HFFc6 (cell line): ENCODE results near the gene CFAP92. TPM values are rescaled to one million over a fixed set of nuclear protein-coding genes. Genes with fewer than 3 reads are reported as not detected.
"Not testable (repeated sequence)": the region's sequence is repeated elsewhere in the genome, so short reads cannot be mapped to it uniquely, and the experiment has no call there.

ENCODE experiments used
- DNase-seq: peaks from one replicate; pipeline ENCODE4 v3.0.0-alpha.2; 2018
- H3K27ac Mint-ChIP-seq: 2 replicates; pipeline ENCODE4 v1.8.0; 2020; ENCODE audit warnings: mild to moderate bottlenecking, mixed read lengths
- H3K27me3 Mint-ChIP-seq: 2 replicates; pipeline ENCODE4 v1.8.0; 2021; ENCODE audit warnings: mild to moderate bottlenecking, moderate library complexity, mixed read lengths; ENCODE audit not compliant: insufficient read depth
- H3K36me3 Mint-ChIP-seq: 2 replicates; pipeline ENCODE4 v1.8.0; 2021; ENCODE audit warnings: low read depth, mixed read lengths
- H3K4me1 Mint-ChIP-seq: 2 replicates; pipeline ENCODE4 v1.8.0; 2020; ENCODE audit warnings: low read depth, mixed read lengths
- H3K4me3 Mint-ChIP-seq: 2 replicates; pipeline ENCODE4 v1.8.0; 2020; ENCODE audit warnings: mild to moderate bottlenecking, moderate library complexity, mixed read lengths
- H3K9me3 Mint-ChIP-seq: 2 replicates; pipeline ENCODE4 v1.8.0; 2020; ENCODE audit warnings: mild to moderate bottlenecking, mixed read lengths
- CTCF ChIP-seq: fragments of 200-600 bp; sonication (generic); IDR thresholded peaks from 2 replicates; pipeline ENCODE4 v1.5.0; 2021; ENCODE audit warnings: antibody characterized with exemption, mild to moderate bottlenecking
- total RNA-seq, 6 experiments: library from RNA; stranded (reverse); fragmentation: NEBNext Ultra II Directional; extraction: Animal tissue kit (Norgen Biotek cat#: 25700); gene quantifications; 2 replicates in 1 of 6; 3 replicates in 5 of 6; pipeline ENCODE4 v1.2.3, GENCODE V29; 2021

The CFAP92 gene
- total RNA-seq, 6 experiments from 2014 or later: not detected

GRCh38 chr3:128895843-128896697 lies 97.8 kb downstream of the CFAP92 start:
- TF ChIP-seq CTCF: no peak
- Mint-ChIP-seq H3K36me3 (peaks cover 38% of the 10 kb centered on the region), H3K27ac (no peak overlapping the region), H3K4me1 (no peaks in the 10 kb centered on the region), H3K27me3 (peaks cover 2% of the 10 kb centered on the region; the same call in 1 of the 2 replicates), H3K9me3 (no peaks in the 10 kb centered on the region), H3K4me3 (no peak overlapping the region)
- DNase-seq: no peak

GRCh38 chr3:128889139-128889894 lies 104.6 kb downstream of the CFAP92 start:
- H3K9me3 Mint-ChIP-seq: no peaks in the 10 kb centered on the region
- H3K36me3 Mint-ChIP-seq: peaks cover 9% of the 10 kb centered on the region
- DNase-seq: no peak
- no peak overlapping the region for H3K27ac Mint-ChIP-seq
- H3K27me3 Mint-ChIP-seq: peaks cover 2% of the 10 kb centered on the region; the same call in 1 of the 2 replicates
- H3K4me3 Mint-ChIP-seq: no peak overlapping the region
- TF ChIP-seq CTCF: no peak
- no peaks in the 10 kb centered on the region for H3K4me1 Mint-ChIP-seq

GRCh38 chr3:128884992-128885391 lies 108.9 kb downstream of the CFAP92 start:
- DNase-seq: no peak
- peaks cover 28% of the 10 kb centered on the region for H3K4me1 Mint-ChIP-seq
- H3K36me3 Mint-ChIP-seq: peaks cover 21% of the 10 kb centered on the region
- TF ChIP-seq CTCF: no peak
- H3K27ac Mint-ChIP-seq: no peak overlapping the region
- no peaks in the 10 kb centered on the region; the same call in 1 of the 2 replicates for H3K27me3 Mint-ChIP-seq
- H3K9me3 Mint-ChIP-seq: no peaks in the 10 kb centered on the region
- H3K4me3 Mint-ChIP-seq: no peak overlapping the region

GRCh38 chr3:128882719-128883118 lies 111.2 kb downstream of the CFAP92 start:
- Mint-ChIP-seq H3K36me3 (peaks cover 21% of the 10 kb centered on the region), H3K4me3 (no peak overlapping the region), H3K9me3 (no peaks in the 10 kb centered on the region), H3K27ac (no peak overlapping the region), H3K27me3 (peaks cover 1% of the 10 kb centered on the region; the same call in 1 of the 2 replicates), H3K4me1 (peaks cover 42% of the 10 kb centered on the region)
- no peak for TF ChIP-seq CTCF
- DNase-seq: no peak

- no peak for TF ChIP-seq CTCF
- peak overlapping the region; percentile 9 for H3K4me3 Mint-ChIP-seq
- DNase-seq: no peak
- peaks cover 21% of the 10 kb centered on the region for H3K36me3 Mint-ChIP-seq
- H3K9me3 Mint-ChIP-seq: no peaks in the 10 kb centered on the region
- H3K4me1 Mint-ChIP-seq: peaks cover 45% of the 10 kb centered on the region
- no peak overlapping the region for H3K27ac Mint-ChIP-seq
- H3K27me3 Mint-ChIP-seq: peaks cover 1% of the 10 kb centered on the region; the same call in 1 of the 2 replicates
Measured at GRCh38 chr3:128881576-128881975, 112.3 kb downstream of the CFAP92 start.

GRCh38 chr3:128880455-128880854 lies 113.4 kb downstream of the CFAP92 start:
- H3K27ac Mint-ChIP-seq: peak overlapping the region; percentile 99
- H3K36me3 Mint-ChIP-seq: peaks cover 21% of the 10 kb centered on the region
- H3K9me3 Mint-ChIP-seq, H3K27me3 Mint-ChIP-seq, DNase-seq: not testable (repeated sequence)
- peak overlapping the region; percentile 93 for H3K4me3 Mint-ChIP-seq
- peaks cover 45% of the 10 kb centered on the region for H3K4me1 Mint-ChIP-seq
